GM12891 (cell line): Measurements from ENCODE around the gene WIPI1.

Experiments used
- POLR2A ChIP-seq: IDR thresholded peaks from 2 replicates; pipeline ENCODE4 v1.6.1; 2011; ENCODE audit warnings: low read depth, low read length, control low read depth
- POLR2AphosphoS5 ChIP-seq: IDR thresholded peaks from 2 replicates; pipeline ENCODE4 v1.6.1; 2011; ENCODE audit warnings: low read depth, low read length, control low read depth

DNA sequence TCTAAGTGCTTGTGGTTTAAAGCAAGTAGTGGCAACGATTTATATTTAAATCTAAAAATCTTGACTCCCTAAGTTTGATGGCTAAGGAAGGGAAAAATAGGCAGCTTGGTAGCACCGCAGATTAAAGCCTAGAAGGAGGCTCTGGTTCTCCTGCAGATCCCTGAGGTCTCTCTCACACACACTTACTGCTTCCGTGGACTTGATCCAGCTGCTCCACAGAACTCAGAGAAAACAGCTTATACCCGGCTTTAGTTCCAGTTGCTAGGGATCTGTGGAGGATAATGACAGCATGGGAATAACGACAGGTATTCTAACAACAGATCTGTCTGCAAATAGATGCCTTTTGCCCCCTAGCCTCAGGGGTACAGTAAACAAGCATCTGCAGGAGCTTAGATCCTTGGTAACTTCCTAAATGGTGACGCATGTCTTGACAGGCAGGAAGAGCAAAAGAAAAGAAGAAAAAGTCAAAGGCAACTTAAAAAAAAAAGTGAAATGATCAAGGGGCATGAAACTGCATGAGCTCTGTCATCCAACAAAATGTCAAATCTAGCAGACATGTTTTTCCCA is 4.5 kb downstream of the WIPI1 start:
- TF ChIP-seq POLR2A (no peak), POLR2AphosphoS5 (no peak)
